K562 (cell line): ENCODE data around the gene SLC2A4RG. TPM values are rescaled to one million over a fixed set of nuclear protein-coding genes. Genes with fewer than 3 reads are reported as not detected.

ENCODE experiments used
- ARNT ChIP-seq, 2 experiments: fragments of 450-650 bp; IDR thresholded peaks; 2 replicates each; pipeline ENCODE4 v1.6.1; 2016; ENCODE audit warnings: mild to moderate bottlenecking in 1 of 2
- ELF4 ChIP-seq: fragments of 450-650 bp; formaldehyde crosslinking; IDR thresholded peaks from 2 replicates; pipeline ENCODE4 v1.4.0; 2022; ENCODE audit warnings: missing genetic modification characterization
- FOXO4 ChIP-seq: fragments of 450-650 bp; formaldehyde crosslinking; IDR thresholded peaks from 2 replicates; pipeline ENCODE4 v1.4.0; 2020; ENCODE audit warnings: mild to moderate bottlenecking, moderate library complexity
- HOXB6 ChIP-seq: fragments of 250-450 bp; sonication (Bioruptor Pico); IDR thresholded peaks from 2 replicates; pipeline ENCODE4 v1.5.1; 2022; ENCODE audit warnings: mild to moderate bottlenecking, borderline replicate concordance
- JUND ChIP-seq, 2 experiments: IDR thresholded peaks; 2 replicates in 1 of 2; 3 replicates in 1 of 2; pipeline ENCODE4 v1.6.1; 2011; ENCODE audit warnings: borderline replicate concordance in 2 of 2, low read depth in 2 of 2, low read length in 2 of 2, improper control_type of control experiment in 1 of 2, missing biosample characterization in 1 of 2, missing genetic modification characterization in 1 of 2, missing genetic modification reagents in 1 of 2
- MYNN ChIP-seq, 2 experiments: sonication (generic); formaldehyde crosslinking in 1 of 2; IDR thresholded peaks; 2 replicates each; pipeline versions ENCODE4 v1.5.0 to v1.6.1; 2016 to 2020; ENCODE audit warnings: antibody characterized with exemption in 1 of 2, missing genetic modification reagents in 1 of 2
- NR2C1 ChIP-seq, 2 experiments: fragments of 450-650 bp; IDR thresholded peaks; 2 replicates each; pipeline ENCODE4 v1.6.1; 2017; ENCODE audit warnings: mild to moderate bottlenecking in 2 of 2, antibody characterized with exemption in 1 of 2, inconsistent platforms in 1 of 2, missing compliant biosample characterization in 1 of 2, missing genetic modification characterization in 1 of 2
- NR3C1 ChIP-seq: sonication (generic); formaldehyde crosslinking; IDR thresholded peaks from 2 replicates; pipeline ENCODE4 v1.8.1; 2022; ENCODE audit warnings: missing genetic modification reagents
- PTBP1 ChIP-seq: fragments of 200-400 bp; formaldehyde crosslinking; IDR thresholded peaks from 2 replicates; pipeline ENCODE4 v1.6.1; 2017; ENCODE audit warnings: low read depth, low read length
- RBM22 ChIP-seq: fragments of 200-400 bp; formaldehyde crosslinking; IDR thresholded peaks from 2 replicates; pipeline ENCODE4 v1.6.1; 2018; ENCODE audit warnings: low read length, low read depth; ENCODE audit not compliant: poor library complexity, severe bottlenecking
- THRB ChIP-seq: fragments of 450-650 bp; formaldehyde crosslinking; conservative IDR thresholded peaks from 2 replicates; pipeline ENCODE4 v1.4.0; 2022; ENCODE audit warnings: mild to moderate bottlenecking, missing genetic modification characterization
- TRIM25 ChIP-seq: fragments of 450-650 bp; IDR thresholded peaks from 2 replicates; pipeline ENCODE4 v1.7.0; 2016; ENCODE audit warnings: borderline replicate concordance
- ZNF707 ChIP-seq: fragments of 250-450 bp; sonication (Bioruptor Pico); conservative IDR thresholded peaks from 2 replicates; pipeline ENCODE4 v1.8.0; 2022; ENCODE audit warnings: inconsistent platforms, mild to moderate bottlenecking, moderate library complexity
- ZNF75A ChIP-seq: fragments of 450-650 bp; formaldehyde crosslinking; IDR thresholded peaks from 2 replicates; pipeline ENCODE4 v1.4.0; 2020; ENCODE audit warnings: mild to moderate bottlenecking
- polyA plus RNA-seq, 8 experiments: library from polyadenylated mRNA; depleted of rRNA in 4 of 8; stranded (reverse) in 5 of 8; unstranded in 3 of 8; fragments of >200 nt; fragmentation: Nextera tagmentation in 2 of 8; fragmentation: Illumina TruSeq in 1 of 8; extraction: Ambion mirVana in 2 of 8; extraction: Trizol in 1 of 8; gene quantifications; 2 replicates each; pipeline versions ENCODE4 v1.2.1 to v1.2.3, GENCODE V29; 2011 to 2014; ENCODE audit warnings: inconsistent platforms in 1 of 8, missing spikeins in 1 of 8
- total RNA-seq, 7 experiments: library from RNA; depleted of rRNA in 6 of 7; stranded (reverse); fragments of >200 nt in 6 of 7; fragmentation: Illumina TruSeq in 2 of 7; extraction: Trizol in 2 of 7; gene quantifications; 2 replicates each; pipeline versions ENCODE4 v1.2.1 to v1.2.3, GENCODE V29; 2011 to 2021; ENCODE audit warnings: low replicate concordance in 1 of 7
- TF ChIP-seq, protein P1 (sequence below): fragments of 450-650 bp; IDR thresholded peaks from 2 replicates; pipeline ENCODE4 v1.6.1; 2018; ENCODE audit not compliant: partially characterized antibody
- TF ChIP-seq, protein P2 (sequence below), 2 experiments: fragments of 450-650 bp; IDR thresholded peaks; 2 replicates each; pipeline ENCODE4 v1.6.1; 2016

The SLC2A4RG gene
- total and polyA plus RNA-seq, 9 of the 15 experiments (the other 6 are each of a cell fraction or from before 2014, with no cell fraction given) = 0.34 to 97.3 (median 26.5) TPM

GRCh38 chr20:63699466-63700198, 39.9 kb upstream of the SLC2A4RG start (continued):
- TF ChIP-seq THRB (CRISPR knock-in tag) (0 out of 2 replicates have a peak, but pooled peaks have one; percentile 16), NR3C1 (CRISPR knock-in tag) (no peak), MYNN (IDR thresholded peaks at IDR 0.05) (peak; percentile 55; the same call in 1 of the 2 replicates), MYNN (CRISPR knock-in tag; IDR thresholded peaks at IDR 0.05) (no peak), JUND (IDR thresholded peaks at IDR 0.05; ENCODE audit: borderline replicate concordance, low read depth, low read length) (no peak), JUND (tag; IDR thresholded peaks at IDR 0.05; ENCODE audit: borderline replicate concordance, low read depth, low read length) (no peak), ZNF75A (no peak), TRIM25 (no peak), FOXO4 (no peak), ZNF707 (CRISPR knock-in tag) (no peak), HOXB6 (CRISPR knock-in tag) (no peak), ELF4 (no peak), ARNT (IDR thresholded peaks at IDR 0.05) (no peak), NR2C1 (IDR thresholded peaks at IDR 0.05) (peak; percentile 97), NR2C1 (tag; IDR thresholded peaks at IDR 0.05) (peak; percentile 98), RBM22 (peak; percentile 88), PTBP1 (0 out of 2 replicates have a peak, but pooled peaks have one; percentile 33)
- TF ChIP-seq, protein P1, sequence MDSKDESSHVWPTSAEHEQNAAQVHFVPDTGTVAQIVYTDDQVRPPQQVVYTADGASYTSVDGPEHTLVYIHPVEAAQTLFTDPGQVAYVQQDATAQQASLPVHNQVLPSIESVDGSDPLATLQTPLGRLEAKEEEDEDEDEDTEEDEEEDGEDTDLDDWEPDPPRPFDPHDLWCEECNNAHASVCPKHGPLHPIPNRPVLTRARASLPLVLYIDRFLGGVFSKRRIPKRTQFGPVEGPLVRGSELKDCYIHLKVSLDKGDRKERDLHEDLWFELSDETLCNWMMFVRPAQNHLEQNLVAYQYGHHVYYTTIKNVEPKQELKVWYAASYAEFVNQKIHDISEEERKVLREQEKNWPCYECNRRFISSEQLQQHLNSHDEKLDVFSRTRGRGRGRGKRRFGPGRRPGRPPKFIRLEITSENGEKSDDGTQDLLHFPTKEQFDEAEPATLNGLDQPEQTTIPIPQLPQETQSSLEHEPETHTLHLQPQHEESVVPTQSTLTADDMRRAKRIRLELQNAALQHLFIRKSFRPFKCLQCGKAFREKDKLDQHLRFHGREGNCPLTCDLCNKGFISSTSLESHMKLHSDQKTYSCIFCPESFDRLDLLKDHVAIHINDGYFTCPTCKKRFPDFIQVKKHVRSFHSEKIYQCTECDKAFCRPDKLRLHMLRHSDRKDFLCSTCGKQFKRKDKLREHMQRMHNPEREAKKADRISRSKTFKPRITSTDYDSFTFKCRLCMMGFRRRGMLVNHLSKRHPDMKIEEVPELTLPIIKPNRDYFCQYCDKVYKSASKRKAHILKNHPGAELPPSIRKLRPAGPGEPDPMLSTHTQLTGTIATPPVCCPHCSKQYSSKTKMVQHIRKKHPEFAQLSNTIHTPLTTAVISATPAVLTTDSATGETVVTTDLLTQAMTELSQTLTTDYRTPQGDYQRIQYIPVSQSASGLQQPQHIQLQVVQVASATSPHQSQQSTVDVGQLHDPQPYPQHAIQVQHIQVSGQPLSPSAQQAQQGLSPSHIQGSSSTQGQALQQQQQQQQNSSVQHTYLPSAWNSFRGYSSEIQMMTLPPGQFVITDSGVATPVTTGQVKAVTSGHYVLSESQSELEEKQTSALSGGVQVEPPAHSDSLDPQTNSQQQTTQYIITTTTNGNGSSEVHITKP = no peak
- TF ChIP-seq, protein P2, sequence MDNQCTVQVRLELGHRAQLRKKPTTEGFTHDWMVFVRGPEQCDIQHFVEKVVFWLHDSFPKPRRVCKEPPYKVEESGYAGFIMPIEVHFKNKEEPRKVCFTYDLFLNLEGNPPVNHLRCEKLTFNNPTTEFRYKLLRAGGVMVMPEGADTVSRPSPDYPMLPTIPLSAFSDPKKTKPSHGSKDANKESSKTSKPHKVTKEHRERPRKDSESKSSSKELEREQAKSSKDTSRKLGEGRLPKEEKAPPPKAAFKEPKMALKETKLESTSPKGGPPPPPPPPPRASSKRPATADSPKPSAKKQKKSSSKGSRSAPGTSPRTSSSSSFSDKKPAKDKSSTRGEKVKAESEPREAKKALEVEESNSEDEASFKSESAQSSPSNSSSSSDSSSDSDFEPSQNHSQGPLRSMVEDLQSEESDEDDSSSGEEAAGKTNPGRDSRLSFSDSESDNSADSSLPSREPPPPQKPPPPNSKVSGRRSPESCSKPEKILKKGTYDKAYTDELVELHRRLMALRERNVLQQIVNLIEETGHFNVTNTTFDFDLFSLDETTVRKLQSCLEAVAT (IDR thresholded peaks at IDR 0.05) = no peak
